Measurements from ENCODE around the gene YIF1B.
A peak's percentile ranks its signal among the peaks of the same experiment; 100 is the strongest.
"Not testable (repeated sequence)": the region's sequence is repeated elsewhere in the genome, so short reads cannot be mapped to it uniquely, and the experiment has no call there.

Gene YIF1B

GRCh38 chr19:38315657-38316476, at the start of gene YIF1B:
Gene YIF1B (minus strand): TSS chr19:38315947. CDS start chr19:38315917, 30 bp downstream.
- DNase-seq (ENCODE audit: low spot score): peak; percentile 96

GRCh38 chr19:38362946-38363688, 47.4 kb upstream of the YIF1B start:
- not testable (repeated sequence) for DNase-seq (ENCODE audit: low spot score)

GRCh38 chr19:38362076-38362945, 46.6 kb upstream of the YIF1B start:
- peak; percentile 52 for DNase-seq (ENCODE audit: low spot score)

GRCh38 chr19:38361633-38362075, 45.9 kb upstream of the YIF1B start:
- peak; percentile 75 for DNase-seq (ENCODE audit: low spot score)

- DNase-seq (ENCODE audit: low spot score): no peak
Measured at GRCh38 chr19:38360839-38361631, 45.3 kb upstream of the YIF1B start.

GRCh38 chr19:38360351-38360750, 44.6 kb upstream of the YIF1B start:
- no peak for DNase-seq (ENCODE audit: low spot score)

- DNase-seq (ENCODE audit: low spot score): no peak
Measured at GRCh38 chr19:38359242-38360021, 43.7 kb upstream of the YIF1B start.

- DNase-seq (ENCODE audit: low spot score): no peak
Measured at GRCh38 chr19:38358071-38358470, 42.3 kb upstream of the YIF1B start.

- no peak for DNase-seq (ENCODE audit: low spot score)
Measured at GRCh38 chr19:38355728-38356725, 40.3 kb upstream of the YIF1B start.

- DNase-seq (ENCODE audit: low spot score): no peak
Measured at GRCh38 chr19:38352611-38353010, 36.9 kb upstream of the YIF1B start.

- no peak for DNase-seq (ENCODE audit: low spot score)
Measured at GRCh38 chr19:38351865-38352395, 36.2 kb upstream of the YIF1B start.

- DNase-seq (ENCODE audit: low spot score): no peak
Measured at GRCh38 chr19:38350883-38351282, 35.1 kb upstream of the YIF1B start.

GRCh38 chr19:38346837-38347236, 31.1 kb upstream of the YIF1B start:
- DNase-seq (ENCODE audit: low spot score): no peak

- no peak for DNase-seq (ENCODE audit: low spot score)
Measured at GRCh38 chr19:38340927-38341326, 25.2 kb upstream of the YIF1B start.

GRCh38 chr19:38339011-38339410, 23.3 kb upstream of the YIF1B start:
- not testable (repeated sequence) for DNase-seq (ENCODE audit: low spot score)

GRCh38 chr19:38337360-38337653, 21.6 kb upstream of the YIF1B start:
- no peak for DNase-seq (ENCODE audit: low spot score)

GRCh38 chr19:38336638-38337359, 21.1 kb upstream of the YIF1B start:
- DNase-seq (ENCODE audit: low spot score): peak; percentile 99

GRCh38 chr19:38335949-38336637, 20.3 kb upstream of the YIF1B start:
- DNase-seq (ENCODE audit: low spot score): peak; percentile 96

Data from LoVo (cell line).